GM21576 (cell line): Measurements from ENCODE around the gene SCGB1D2.
"Not testable (repeated sequence)": the region's sequence is repeated elsewhere in the genome, so short reads cannot be mapped to it uniquely, and the experiment has no call there.

Source experiments
- ATAC-seq: cut with Tn5 transposase; IDR thresholded peaks from one replicate; pipeline ENCODE4 v1.9.1; 2021; ENCODE audit warnings: mild to moderate bottlenecking, moderate library complexity; ENCODE audit not compliant: unreplicated experiment

SCGB1D2 gene

GRCh38 chr11:62242021-62242420 lies at the start of gene SCGB1D2:
SCGB1D2 (plus strand) TSS chr11:62242239; CDS start chr11:62242308, 69 bp downstream.
- no peak for ATAC-seq

- ATAC-seq, result no peak
Measured at GRCh38 chr11:62193952-62194351, 48.1 kb upstream of the SCGB1D2 start.

- ATAC-seq, result not testable (repeated sequence)
Measured at GRCh38 chr11:62195010-62195409, 47.0 kb upstream of the SCGB1D2 start.

GRCh38 chr11:62195945-62196344 lies 46.1 kb upstream of the SCGB1D2 start:
- no peak for ATAC-seq

GRCh38 chr11:62197400-62197799 lies 44.6 kb upstream of the SCGB1D2 start:
- ATAC-seq, result not testable (repeated sequence)

GRCh38 chr11:62201376-62201775 lies 40.7 kb upstream of the SCGB1D2 start:
- no peak for ATAC-seq

GRCh38 chr11:62202910-62203309 lies 39.1 kb upstream of the SCGB1D2 start:
- ATAC-seq, result no peak

- no peak for ATAC-seq
Measured at GRCh38 chr11:62204430-62204829, 37.6 kb upstream of the SCGB1D2 start.

- no peak for ATAC-seq
Measured at GRCh38 chr11:62205441-62205840, 36.6 kb upstream of the SCGB1D2 start.

GRCh38 chr11:62206276-62207066 lies 35.6 kb upstream of the SCGB1D2 start:
- not testable (repeated sequence) for ATAC-seq

GRCh38 chr11:62208785-62209144 lies 33.3 kb upstream of the SCGB1D2 start:
- ATAC-seq, result no peak

GRCh38 chr11:62217191-62217748 lies 24.8 kb upstream of the SCGB1D2 start:
- no peak for ATAC-seq

GRCh38 chr11:62221498-62221897 lies 20.5 kb upstream of the SCGB1D2 start:
- ATAC-seq, result no peak

GRCh38 chr11:62223095-62223494 lies 18.9 kb upstream of the SCGB1D2 start:
- ATAC-seq, result no peak

GRCh38 chr11:62233730-62234129 lies 8.3 kb upstream of the SCGB1D2 start:
- ATAC-seq, result no peak

- ATAC-seq, result no peak
Measured at GRCh38 chr11:62236187-62236586, 5.9 kb upstream of the SCGB1D2 start.

- no peak for ATAC-seq
Measured at GRCh38 chr11:62237499-62237898, 4.5 kb upstream of the SCGB1D2 start.

- ATAC-seq, result no peak
Measured at GRCh38 chr11:62238151-62238550, 3.9 kb upstream of the SCGB1D2 start.

- ATAC-seq, result no peak
Measured at GRCh38 chr11:62241095-62241494, 944 bp upstream of the SCGB1D2 start.

- no peak for ATAC-seq
Measured at GRCh38 chr11:62245271-62245753, 3.3 kb downstream of the SCGB1D2 start.

GRCh38 chr11:62251698-62252097 lies 9.7 kb downstream of the SCGB1D2 start:
- no peak for ATAC-seq

GRCh38 chr11:62253999-62254542 lies 12.0 kb downstream of the SCGB1D2 start:
- ATAC-seq, result no peak
